ENCODE data around the gene CASP6. TPM values are rescaled to one million over a fixed set of nuclear protein-coding genes. Genes with fewer than 3 reads are reported as not detected.

CASP6 gene
- total RNA-seq, 1 donor from 2014 or later: 15.0 TPM

DNA sequence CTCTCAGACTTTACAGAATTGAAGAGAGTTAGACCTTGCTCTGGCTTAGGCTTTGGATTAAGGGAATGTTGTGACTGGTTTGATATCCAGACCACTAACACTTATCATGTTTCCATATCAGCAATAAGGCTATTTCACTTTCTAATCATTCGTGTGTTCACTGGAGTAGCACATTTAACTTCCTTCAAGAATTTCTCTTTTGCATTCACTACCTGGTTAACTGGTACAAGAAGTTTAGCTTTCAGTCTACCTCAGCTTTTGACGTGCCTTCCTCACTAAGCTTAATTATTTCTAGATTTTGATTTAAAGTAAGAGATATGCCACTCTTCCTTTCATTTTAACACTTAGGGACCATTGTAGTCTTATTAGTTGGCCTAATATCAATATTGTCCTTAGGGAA lies 62.6 kb downstream of the CASP6 start:
- H3K4me1 Mint-ChIP-seq (ENCODE audit: low read depth, unreplicated experiment): no peaks in the 10 kb centered on the region
- peaks cover 6% of the 10 kb centered on the region for H3K36me3 Mint-ChIP-seq (ENCODE audit: unreplicated experiment)
- H3K9me3 Mint-ChIP-seq (ENCODE audit: unreplicated experiment): peaks cover 5% of the 10 kb centered on the region
- no peak overlapping the region for H3K4me3 Mint-ChIP-seq (ENCODE audit: unreplicated experiment)
- H3K27me3 Mint-ChIP-seq (ENCODE audit: unreplicated experiment): no peaks in the 10 kb centered on the region
- H3K27ac Mint-ChIP-seq (ENCODE audit: unreplicated experiment): no peak overlapping the region
- TF ChIP-seq, protein P1, sequence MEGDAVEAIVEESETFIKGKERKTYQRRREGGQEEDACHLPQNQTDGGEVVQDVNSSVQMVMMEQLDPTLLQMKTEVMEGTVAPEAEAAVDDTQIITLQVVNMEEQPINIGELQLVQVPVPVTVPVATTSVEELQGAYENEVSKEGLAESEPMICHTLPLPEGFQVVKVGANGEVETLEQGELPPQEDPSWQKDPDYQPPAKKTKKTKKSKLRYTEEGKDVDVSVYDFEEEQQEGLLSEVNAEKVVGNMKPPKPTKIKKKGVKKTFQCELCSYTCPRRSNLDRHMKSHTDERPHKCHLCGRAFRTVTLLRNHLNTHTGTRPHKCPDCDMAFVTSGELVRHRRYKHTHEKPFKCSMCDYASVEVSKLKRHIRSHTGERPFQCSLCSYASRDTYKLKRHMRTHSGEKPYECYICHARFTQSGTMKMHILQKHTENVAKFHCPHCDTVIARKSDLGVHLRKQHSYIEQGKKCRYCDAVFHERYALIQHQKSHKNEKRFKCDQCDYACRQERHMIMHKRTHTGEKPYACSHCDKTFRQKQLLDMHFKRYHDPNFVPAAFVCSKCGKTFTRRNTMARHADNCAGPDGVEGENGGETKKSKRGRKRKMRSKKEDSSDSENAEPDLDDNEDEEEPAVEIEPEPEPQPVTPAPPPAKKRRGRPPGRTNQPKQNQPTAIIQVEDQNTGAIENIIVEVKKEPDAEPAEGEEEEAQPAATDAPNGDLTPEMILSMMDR (IDR thresholded peaks at IDR 0.05; ENCODE audit: partially characterized antibody, unreplicated experiment): no peak
- no peak for DNase-seq

Other genes with a start within 250 kb of the CASP6 start
- 9.7 TPM for gene MCUB, start 143.2 kb downstream of the CASP6 start, total RNA-seq (ENCODE audit: unreplicated experiment)
- 16.4 TPM for gene PLA2G12A, start 26.6 kb upstream of the CASP6 start, total RNA-seq (ENCODE audit: unreplicated experiment)
- not detected for gene CFI, start 98.6 kb upstream of the CASP6 start, total RNA-seq (ENCODE audit: unreplicated experiment)
- 9.1 TPM for gene GAR1, start 112.3 kb upstream of the CASP6 start, total RNA-seq (ENCODE audit: unreplicated experiment)
- 0.29 TPM for gene RRH, start 124.5 kb upstream of the CASP6 start, total RNA-seq (ENCODE audit: unreplicated experiment)
- gene LRIT3, start 144.7 kb upstream of the CASP6 start, total RNA-seq (ENCODE audit: unreplicated experiment): 0.12 TPM
- gene EGF, start 209.4 kb upstream of the CASP6 start, total RNA-seq (ENCODE audit: unreplicated experiment): not detected

Data from glutamatergic neuron (in vitro differentiated cells).